ENCODE data around the gene F8A3.
"Not testable (repeated sequence)": the region's sequence is repeated elsewhere in the genome, so short reads cannot be mapped to it uniquely, and the experiment has no call there.

The F8A3 gene

GRCh38 chrX:155458471-155458870 lies at the start of gene F8A3:
F8A3 (minus strand) TSS chrX:155458620; CDS start chrX:155458600, 20 bp downstream.
- not testable (repeated sequence) for DNase-seq

GRCh38 chrX:155505296-155505695 lies 46.9 kb upstream of the F8A3 start:
- DNase-seq, result no peak

GRCh38 chrX:155495134-155495533 lies 36.7 kb upstream of the F8A3 start:
- DNase-seq, result not testable (repeated sequence)

- DNase-seq, result not testable (repeated sequence)
These were observed 33.0 kb upstream of the F8A3 start for GRCh38 chrX:155491421-155491820.

GRCh38 chrX:155477136-155477535 lies 18.7 kb upstream of the F8A3 start:
- not testable (repeated sequence) for DNase-seq

- not testable (repeated sequence) for DNase-seq
These were observed 8.0 kb upstream of the F8A3 start for GRCh38 chrX:155466269-155466938.

- not testable (repeated sequence) for DNase-seq
These were observed 2.1 kb upstream of the F8A3 start for GRCh38 chrX:155460501-155460900.

GRCh38 chrX:155457761-155458447 lies 516 bp downstream of the F8A3 start:
- DNase-seq, result not testable (repeated sequence)

GRCh38 chrX:155441097-155441496 lies 17.3 kb downstream of the F8A3 start:
- no peak for DNase-seq

GRCh38 chrX:155435744-155436112 lies 22.7 kb downstream of the F8A3 start:
- DNase-seq, result no peak

GRCh38 chrX:155434906-155435743 lies 23.3 kb downstream of the F8A3 start:
- DNase-seq, result no peak

GRCh38 chrX:155417769-155418168 lies 40.7 kb downstream of the F8A3 start:
- no peak for DNase-seq

All from hippocampal formation (tissue), 2 donors.